Lower leg skin (tissue), 4 donors: ENCODE data around the gene TUBB1. TPM values are rescaled to one million over a fixed set of nuclear protein-coding genes. Genes with fewer than 3 reads are reported as not detected.
A peak's percentile ranks its signal among the peaks of the same experiment; 100 is the strongest.

Experiments
- DNase-seq, 2 donors: peaks; one replicate each; pipeline ENCODE4 v3.0.0-alpha.2; 2019; ENCODE audit warnings: low spot score in 2 of 2
- H3K4me3 ChIP-seq: fragments of 200-600 bp; sonication (generic); 2 replicates; pipeline ENCODE4 v1.5.1; 2017; ENCODE audit warnings: mild to moderate bottlenecking, low read depth; ENCODE audit not compliant: poor library complexity, severe bottlenecking
- CTCF ChIP-seq, 3 donors: fragments of 450-650 bp; IDR thresholded peaks; one replicate each; pipeline ENCODE4 v1.5.1; 2016; ENCODE audit warnings: antibody characterized with exemption in 3 of 3, mild to moderate bottlenecking in 3 of 3, moderate library complexity in 2 of 3
- POLR2A ChIP-seq, 2 donors: fragments of 450-650 bp; IDR thresholded peaks; one replicate each; pipeline ENCODE4 v1.6.1; 2016 to 2017; ENCODE audit warnings: antibody characterized with exemption in 2 of 2, mild to moderate bottlenecking in 1 of 2, moderate library complexity in 1 of 2
- WGBS, 2 donors: methylation state at CpG; one replicate each; pipeline ENCODE4 v1.1.5; 2018; 5-methylcytosine and 5-hydroxymethylcytosine counted together
- intact Hi-C: fragments of 100-400 bp; cut with DNase I; formaldehyde crosslinking; loops from one replicate; pipeline ENCODE4 v1.15.0; 2023; ENCODE audit warnings: low total_unique reads
- total RNA-seq, 4 donors: library from RNA; depleted of rRNA; stranded (reverse); fragments of >200 nt; gene quantifications; one replicate each; pipeline ENCODE4 v1.1.0, GENCODE V29; 2016

Gene TUBB1
- under 1 TPM in 1 of 4 donors, not detected in 3; 0.04 TPM for total RNA-seq

GRCh38 chr20:59019217-59019616 is at the start of gene TUBB1:
TUBB1 (plus strand) TSS chr20:59019429; CDS start chr20:59019523, 94 bp downstream.
- no peak within 1 kb of the TSS for H3K4me3 ChIP-seq
- intact Hi-C loops: no loop called here
- 86 to 87% methylated on average over 5 of the region's 5 CpGs for WGBS, 2 donors
- TF ChIP-seq POLR2A (IDR thresholded peaks at IDR 0.05): no peak
- TF ChIP-seq CTCF (IDR thresholded peaks at IDR 0.05): no peak
- no peak for DNase-seq

DNA sequence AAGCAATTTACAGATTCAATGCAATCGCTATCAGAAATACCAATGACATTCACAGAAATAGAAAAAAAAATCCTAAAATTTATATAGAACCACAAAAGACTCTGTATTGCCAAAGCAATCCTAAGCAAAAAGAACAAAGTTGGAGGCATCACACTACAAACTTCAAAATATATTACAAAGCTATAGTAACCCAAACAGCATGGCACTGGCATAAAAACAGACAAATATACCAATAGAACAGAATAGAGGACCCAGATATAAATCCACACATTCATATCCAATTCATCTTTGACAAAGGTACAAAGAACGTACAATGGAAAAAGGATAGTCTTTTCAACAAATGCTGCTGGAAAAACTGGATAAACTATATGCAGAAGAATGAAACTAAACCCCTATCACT is 49.8 kb upstream of the TUBB1 start:
- intact Hi-C loops: no loop called here
- no peak overlapping the region for H3K4me3 ChIP-seq
- 69 to 97% methylated on average over 2 of the region's 2 CpGs for WGBS, 2 donors
- no peak for TF ChIP-seq POLR2A (IDR thresholded peaks at IDR 0.05)
- TF ChIP-seq CTCF (IDR thresholded peaks at IDR 0.05): no peak
- no peak for DNase-seq

DNA sequence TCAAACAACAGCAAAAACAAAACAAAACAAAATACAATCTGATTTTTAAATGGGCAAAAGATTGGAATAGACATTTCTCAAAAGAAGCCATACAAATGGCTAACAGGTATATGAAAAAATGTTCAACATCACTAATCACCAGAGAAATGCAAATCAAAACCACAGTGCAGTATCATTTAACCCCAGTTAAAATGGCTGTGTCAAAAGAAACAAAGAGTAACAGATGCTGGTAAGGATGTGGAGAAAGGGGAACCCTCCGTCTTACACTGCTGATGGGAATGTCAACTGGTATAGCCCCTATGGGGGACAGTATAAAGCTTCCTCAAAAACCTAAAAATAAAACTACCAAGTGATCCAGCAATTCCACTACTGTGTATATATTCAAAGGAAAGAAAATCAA is 49.1 kb upstream of the TUBB1 start:
- no peak for TF ChIP-seq POLR2A (IDR thresholded peaks at IDR 0.05)
- no peak for TF ChIP-seq CTCF (IDR thresholded peaks at IDR 0.05)
- 63 to 84% methylated on average over 1 of the region's 1 CpG for WGBS, 2 donors
- intact Hi-C loops: no loop called here
- H3K4me3 ChIP-seq: no peak overlapping the region
- DNase-seq: no peak

DNA sequence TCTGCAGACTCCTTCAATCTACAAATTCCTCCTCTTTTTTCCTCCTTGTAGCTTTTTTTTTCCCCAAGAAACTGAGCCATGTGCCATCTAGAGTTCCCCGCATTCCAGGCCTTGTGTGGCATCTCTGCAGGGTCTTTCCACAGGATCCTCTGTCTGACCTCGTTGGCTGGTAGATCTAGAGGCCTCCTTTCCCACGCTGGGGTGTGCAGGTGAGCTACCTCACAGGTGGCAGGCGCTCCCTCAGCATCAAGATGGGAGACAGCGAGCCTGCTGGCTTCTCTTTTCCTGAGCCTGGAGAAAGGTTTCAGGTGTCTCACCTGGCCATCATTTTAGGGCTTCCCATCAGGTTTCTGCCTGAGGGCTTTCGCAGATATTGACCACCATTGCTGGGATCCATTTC is 47.8 kb upstream of the TUBB1 start:
- H3K4me3 ChIP-seq: no peak overlapping the region
- intact Hi-C loops: no loop called here
- DNase-seq: no peak
- 77 to 79% methylated on average over 6 of the region's 6 CpGs for WGBS, 2 donors
- TF ChIP-seq CTCF (IDR thresholded peaks at IDR 0.05) (no peak), POLR2A (IDR thresholded peaks at IDR 0.05) (no peak)

- peak in 1 of 2 donors; percentile 61 for DNase-seq
- no peak for TF ChIP-seq POLR2A (IDR thresholded peaks at IDR 0.05)
- no peak for TF ChIP-seq CTCF (IDR thresholded peaks at IDR 0.05)
- intact Hi-C loops: no loop called here
- WGBS, 2 donors: 78 to 84% methylated on average over 4 of the region's 4 CpGs
- H3K4me3 ChIP-seq: no peak overlapping the region
Observed at GRCh38 chr20:58973179-58973578, 46.0 kb upstream of the TUBB1 start.

DNA sequence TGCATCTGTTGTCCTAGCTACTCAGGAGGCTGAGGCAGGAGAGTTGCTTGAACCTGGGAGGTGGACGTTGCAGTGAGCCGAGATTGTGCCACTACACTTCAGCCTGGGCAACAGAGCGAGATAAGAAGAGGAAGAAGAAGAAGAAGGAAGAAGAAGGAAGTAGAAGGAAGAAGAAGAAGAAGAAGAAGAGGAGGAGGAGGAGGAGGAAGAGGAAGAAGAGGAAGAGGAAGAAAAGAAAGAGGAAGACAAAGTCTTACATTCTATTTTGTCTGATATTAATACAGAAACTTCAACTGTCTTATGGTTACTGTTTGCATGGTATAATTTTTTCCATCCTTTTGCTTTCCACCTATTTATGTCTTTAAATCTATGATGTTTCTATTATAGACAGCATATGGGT is 45.4 kb upstream of the TUBB1 start:
- DNase-seq: no peak
- WGBS, 2 donors: 83 to 93% methylated on average over 3 of the region's 3 CpGs
- intact Hi-C loops: no loop called here
- TF ChIP-seq POLR2A (IDR thresholded peaks at IDR 0.05) (no peak), CTCF (IDR thresholded peaks at IDR 0.05) (no peak)
- H3K4me3 ChIP-seq: no peak overlapping the region
